HEK293T (cell line): ENCODE measurements around the gene FHL1.

Experiments
- LEF1 ChIP-seq: fragments of 450-650 bp; IDR thresholded peaks from 2 replicates; pipeline ENCODE4 v1.6.1; 2017; ENCODE audit warnings: mild to moderate bottlenecking, borderline replicate concordance
- SP1 ChIP-seq: fragments of 450-650 bp; IDR thresholded peaks from 2 replicates; pipeline ENCODE4 v1.6.1; 2017
- ZNF384 ChIP-seq: fragments of 450-650 bp; IDR thresholded peaks from 2 replicates; pipeline ENCODE4 v1.6.1; 2016

GRCh38 chrX:136130931-136131833 lies 16.2 kb upstream of the FHL1 start:
- TF ChIP-seq SP1 = no peak
- no peak for TF ChIP-seq LEF1
- TF ChIP-seq ZNF384 = no peak
